ENCODE data around the gene MYADM.

DNA sequence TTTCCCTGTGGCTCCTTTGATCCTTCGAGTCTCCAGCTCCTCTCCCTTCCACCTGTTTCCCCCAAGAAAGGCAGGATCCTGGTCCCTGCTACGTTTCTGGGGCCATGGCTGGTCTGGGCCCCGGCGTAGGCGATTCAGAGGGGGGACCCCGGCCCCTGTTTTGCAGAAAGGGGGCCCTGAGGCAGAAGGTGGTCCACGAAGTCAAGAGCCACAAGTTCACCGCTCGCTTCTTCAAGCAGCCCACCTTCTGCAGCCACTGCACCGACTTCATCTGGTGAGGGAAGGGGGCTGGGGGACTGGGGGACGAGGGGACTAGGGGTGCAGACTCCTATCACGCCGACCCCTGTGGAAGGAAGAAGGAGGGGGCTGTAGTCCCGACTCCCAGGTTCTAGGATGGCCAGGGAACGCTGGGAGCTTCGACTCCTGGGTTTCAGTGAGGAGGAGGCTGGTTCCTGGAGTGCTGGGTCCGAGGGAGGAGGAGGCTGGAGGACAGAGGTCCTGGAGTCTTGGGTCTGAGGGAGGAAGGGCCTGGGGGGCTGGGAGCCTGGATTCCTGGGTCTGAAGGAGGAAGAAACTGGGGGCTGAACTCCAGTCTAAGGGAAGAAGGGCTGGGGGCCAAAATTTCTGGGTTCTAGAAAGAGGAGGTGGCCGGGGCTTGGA lies 14.8 kb downstream of the MYADM start:
- TF ChIP-seq CTCF (IDR thresholded peaks at IDR 0.05) (peak; percentile 11), EZH2 (IDR thresholded peaks at IDR 0.05; ENCODE audit: borderline replicate concordance, insufficient read depth, low read depth, low read length, poor library complexity, severe bottlenecking) (no peak)

Data from B cell (primary cell).